ENCODE results near the gene DMXL1.
A peak's percentile ranks its signal among the peaks of the same experiment; 100 is the strongest.

Gene DMXL1

DNA sequence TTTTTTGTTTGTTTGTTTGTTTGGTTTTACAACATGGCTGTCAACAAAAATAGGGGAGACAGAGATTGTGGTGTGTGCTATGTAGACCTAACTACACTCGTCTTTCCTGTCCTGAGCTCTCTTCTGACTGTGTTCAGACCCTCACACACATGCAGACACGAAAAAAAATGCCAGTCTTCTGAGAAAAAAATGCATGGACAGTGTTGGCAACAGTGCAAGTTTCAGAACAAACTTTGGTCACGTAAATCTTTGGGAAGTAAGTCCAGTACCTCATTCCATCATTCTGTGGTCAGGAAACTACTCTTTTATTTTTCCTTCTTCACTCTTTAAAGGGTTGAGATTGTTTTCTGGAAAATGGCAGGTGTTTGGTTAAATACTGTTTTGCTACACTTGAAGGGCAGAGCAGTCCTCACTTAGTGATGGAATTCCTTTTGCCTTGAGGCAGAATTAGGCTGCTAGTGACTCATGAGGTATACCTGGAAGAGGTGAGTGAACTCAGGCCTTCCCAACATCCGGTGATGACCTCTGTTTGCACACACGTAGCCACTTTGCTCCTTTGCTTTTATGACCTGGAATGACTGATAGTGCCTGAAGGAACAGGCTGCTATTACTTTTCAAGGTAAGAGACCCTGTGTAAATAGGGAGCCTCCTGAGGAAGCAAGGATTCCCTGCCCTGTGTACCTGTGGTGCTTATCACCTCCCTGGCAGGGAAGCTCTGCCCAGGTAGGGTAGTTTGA lies 203.3 kb downstream of the DMXL1 start:
- in situ Hi-C loops (cut with HindIII; ENCODE audit: low pct_unique_long_range_greater_than_20kb, low sequenced_read_pairs): no loop called here
- peak in 1 of 2 experiments; percentile 66 for DNase-seq (ENCODE audit: low read depth in 1 of 2, low spot score in 1 of 2)
- TF ChIP-seq JUND (IDR thresholded peaks at IDR 0.05; ENCODE audit: low read depth): no peak

DNA sequence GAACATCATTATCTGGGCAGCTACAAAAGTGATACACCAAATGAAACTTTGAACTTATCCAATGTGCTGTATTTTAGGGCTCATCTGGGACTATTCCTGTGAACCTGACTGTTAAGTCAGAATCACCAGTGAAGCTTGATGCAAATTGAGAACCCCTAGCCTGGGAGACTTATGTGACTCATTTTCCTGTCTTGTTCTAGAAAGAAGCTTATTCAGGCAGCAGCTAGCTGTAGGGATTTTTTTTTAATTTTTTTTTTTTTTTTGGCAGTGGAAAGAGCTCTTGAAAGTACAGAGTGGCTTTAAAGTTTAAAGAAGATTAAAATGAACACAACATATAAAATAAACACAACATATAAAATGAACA lies 203.9 kb downstream of the DMXL1 start:
- TF ChIP-seq JUND (IDR thresholded peaks at IDR 0.05; ENCODE audit: low read depth): no peak
- no peak for DNase-seq (ENCODE audit: low read depth in 1 of 2, low spot score in 1 of 2)
- in situ Hi-C loops (cut with HindIII; ENCODE audit: low pct_unique_long_range_greater_than_20kb, low sequenced_read_pairs): no loop called here

DNA sequence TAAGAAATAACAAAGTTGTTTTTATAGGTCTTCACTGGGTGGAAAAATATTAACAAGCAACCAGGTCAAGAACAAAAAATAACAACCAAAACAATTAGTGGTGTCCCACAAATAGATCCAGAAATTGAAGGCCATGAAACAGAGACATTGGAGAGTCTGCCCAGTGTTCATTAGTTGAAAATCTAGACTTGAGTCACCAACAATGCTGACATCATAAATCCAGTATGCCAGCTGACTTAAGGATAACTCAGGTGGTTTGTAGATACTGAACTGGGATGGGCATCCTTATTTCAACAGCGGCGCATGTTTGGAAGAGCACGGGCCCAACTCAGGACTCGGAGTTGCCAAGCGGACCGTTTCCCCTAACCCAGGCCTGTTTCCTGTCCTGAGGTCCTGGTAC lies 204.3 kb downstream of the DMXL1 start:
- in situ Hi-C loops (cut with HindIII; ENCODE audit: low pct_unique_long_range_greater_than_20kb, low sequenced_read_pairs): no loop called here
- TF ChIP-seq JUND (IDR thresholded peaks at IDR 0.05; ENCODE audit: low read depth): no peak
- DNase-seq (ENCODE audit: low read depth in 1 of 2, low spot score in 1 of 2): no peak

DNA sequence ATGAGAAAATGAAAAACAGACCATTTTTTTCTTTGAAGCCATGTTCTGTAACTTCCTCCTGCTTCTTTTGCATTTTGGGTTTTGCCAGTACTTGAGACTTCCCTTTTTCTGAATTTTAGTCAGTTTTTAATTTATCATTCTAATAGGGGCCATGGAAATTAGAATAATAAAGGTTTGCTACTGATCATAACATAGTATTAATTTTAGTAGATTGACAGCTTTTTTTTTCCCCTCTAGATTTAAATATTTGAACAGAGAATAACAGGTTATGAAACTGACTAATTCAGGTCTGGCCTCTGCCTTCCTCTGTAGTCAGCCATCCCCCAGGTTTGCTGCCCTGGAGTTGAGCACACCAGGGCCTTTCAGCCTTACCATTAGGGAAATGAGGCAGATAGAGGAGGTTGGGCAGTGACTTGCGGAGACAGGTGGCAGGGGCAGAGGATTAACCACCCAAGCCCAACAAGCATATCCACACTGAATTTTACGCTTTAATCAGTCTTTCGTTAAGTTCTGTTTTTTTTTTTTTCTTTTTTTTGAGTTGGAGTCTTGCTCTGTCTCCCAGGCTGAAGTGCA lies 204.8 kb downstream of the DMXL1 start:
- TF ChIP-seq JUND (IDR thresholded peaks at IDR 0.05; ENCODE audit: low read depth): no peak
- DNase-seq (ENCODE audit: low read depth in 1 of 2, low spot score in 1 of 2): no peak
- in situ Hi-C loops (cut with HindIII; ENCODE audit: low pct_unique_long_range_greater_than_20kb, low sequenced_read_pairs): no loop called here

DNA sequence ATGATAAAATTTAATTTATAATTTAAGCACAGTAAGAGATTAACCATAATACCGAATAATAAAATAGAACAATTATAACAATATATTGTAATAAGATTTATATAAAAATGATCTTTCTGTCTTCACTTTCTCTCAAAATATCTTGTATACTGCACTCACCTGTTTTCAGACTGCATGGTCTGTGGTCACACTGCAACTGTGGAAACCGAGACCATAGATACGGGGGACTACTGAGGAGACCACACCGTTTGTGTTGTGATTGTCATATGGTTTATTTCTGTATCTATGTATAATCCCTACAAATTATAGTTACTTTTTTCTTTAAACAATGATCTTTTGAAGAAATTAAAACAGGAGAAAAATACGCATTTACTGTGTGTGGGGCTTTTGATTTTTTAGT lies 206.1 kb downstream of the DMXL1 start:
- no peak for DNase-seq (ENCODE audit: low read depth in 1 of 2, low spot score in 1 of 2)
- no peak for TF ChIP-seq JUND (IDR thresholded peaks at IDR 0.05; ENCODE audit: low read depth)
- in situ Hi-C loops (cut with HindIII; ENCODE audit: low pct_unique_long_range_greater_than_20kb, low sequenced_read_pairs): no loop called here

DNA sequence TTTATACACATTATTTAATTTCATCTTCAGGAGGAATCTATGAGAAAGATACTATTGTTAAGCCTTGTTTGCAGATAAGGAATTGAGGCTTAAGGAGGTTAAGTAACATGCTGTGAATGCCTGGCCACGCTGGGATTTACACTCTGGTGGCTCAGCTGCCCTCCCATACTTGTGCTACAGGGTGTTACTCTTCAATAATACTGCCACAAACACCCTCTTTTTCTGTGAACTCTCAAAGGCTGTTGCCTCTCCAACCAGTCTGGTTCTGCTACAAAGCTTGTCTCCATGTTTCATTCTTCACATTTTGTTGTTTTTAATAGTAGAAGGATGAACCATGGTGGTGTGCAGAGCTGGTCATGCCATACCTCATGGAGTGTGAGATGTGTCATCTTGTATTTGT lies 208.2 kb downstream of the DMXL1 start:
- in situ Hi-C loops (cut with HindIII; ENCODE audit: low pct_unique_long_range_greater_than_20kb, low sequenced_read_pairs): no loop called here

DNA sequence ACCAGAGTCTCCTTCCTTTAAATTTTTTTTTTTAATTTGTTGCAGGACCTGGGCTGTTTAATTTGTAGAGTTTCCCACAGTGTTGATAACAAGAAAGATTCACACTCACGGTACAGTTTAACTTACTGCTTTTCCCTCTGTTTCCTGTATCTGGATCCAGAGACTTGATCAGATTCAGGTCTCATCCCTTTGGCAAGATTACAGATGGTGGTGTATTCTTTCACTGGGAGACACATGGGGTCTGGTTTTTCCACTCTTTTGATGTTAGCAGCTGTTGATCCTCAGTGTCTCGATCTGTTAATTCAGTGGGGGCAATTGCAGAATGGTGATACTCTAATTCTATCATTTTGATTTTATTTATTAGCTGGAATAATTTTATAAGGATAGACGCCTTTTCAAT lies 209.5 kb downstream of the DMXL1 start:
- no peak for DNase-seq (ENCODE audit: low read depth in 1 of 2, low spot score in 1 of 2)
- no peak for TF ChIP-seq JUND (IDR thresholded peaks at IDR 0.05; ENCODE audit: low read depth)
- in situ Hi-C loops (cut with HindIII; ENCODE audit: low pct_unique_long_range_greater_than_20kb, low sequenced_read_pairs): no loop called here

More for the DNA sequence above, 208.2 kb downstream of the DMXL1 start:
- DNase-seq (ENCODE audit: low read depth in 1 of 2, low spot score in 1 of 2): no peak
- TF ChIP-seq JUND (IDR thresholded peaks at IDR 0.05; ENCODE audit: low read depth): no peak

DNA sequence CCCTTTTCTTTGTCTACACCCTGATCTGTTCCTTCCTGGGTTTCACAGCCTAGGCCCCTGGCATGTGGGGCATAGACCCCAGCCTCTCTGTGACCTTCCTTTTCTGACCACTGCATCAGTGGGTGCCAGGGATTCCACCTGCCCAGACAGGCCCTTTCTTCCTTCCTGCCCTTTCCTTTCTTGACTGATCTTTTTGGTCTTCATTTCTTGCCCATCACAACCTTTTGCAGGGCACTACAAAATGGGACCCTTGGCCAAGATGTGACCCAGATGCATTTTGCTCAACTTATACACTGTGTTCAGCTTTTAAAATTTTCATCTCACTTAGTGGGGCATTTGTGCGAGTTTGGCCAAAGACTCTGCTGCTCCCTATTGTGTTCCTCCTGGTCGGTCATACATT lies 211.7 kb downstream of the DMXL1 start:
- in situ Hi-C loops (cut with HindIII; ENCODE audit: low pct_unique_long_range_greater_than_20kb, low sequenced_read_pairs): no loop called here
- no peak for DNase-seq (ENCODE audit: low read depth in 1 of 2, low spot score in 1 of 2)
- TF ChIP-seq JUND (IDR thresholded peaks at IDR 0.05; ENCODE audit: low read depth): no peak

DNA sequence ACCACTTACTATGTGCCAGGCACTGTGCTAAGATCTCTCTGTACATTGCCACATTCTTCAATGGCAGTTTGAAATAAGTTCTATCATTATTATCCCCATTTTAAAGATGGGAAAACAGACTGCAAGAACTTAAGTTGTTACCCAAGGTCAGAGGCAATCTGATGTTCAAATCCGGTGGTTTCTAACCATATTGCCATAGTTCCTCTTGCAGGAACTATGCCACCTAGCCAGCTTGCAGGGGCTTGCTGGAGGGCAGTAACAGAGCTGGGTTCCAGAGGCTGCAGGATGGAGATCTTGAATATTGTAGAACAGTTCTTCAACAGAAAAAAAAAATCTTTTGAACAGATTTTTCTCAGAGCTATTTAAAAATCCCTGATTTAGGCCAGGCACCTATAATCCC lies 213.1 kb downstream of the DMXL1 start:
- in situ Hi-C loops (cut with HindIII; ENCODE audit: low pct_unique_long_range_greater_than_20kb, low sequenced_read_pairs): no loop called here
- DNase-seq (ENCODE audit: low read depth in 1 of 2, low spot score in 1 of 2): no peak

DNA sequence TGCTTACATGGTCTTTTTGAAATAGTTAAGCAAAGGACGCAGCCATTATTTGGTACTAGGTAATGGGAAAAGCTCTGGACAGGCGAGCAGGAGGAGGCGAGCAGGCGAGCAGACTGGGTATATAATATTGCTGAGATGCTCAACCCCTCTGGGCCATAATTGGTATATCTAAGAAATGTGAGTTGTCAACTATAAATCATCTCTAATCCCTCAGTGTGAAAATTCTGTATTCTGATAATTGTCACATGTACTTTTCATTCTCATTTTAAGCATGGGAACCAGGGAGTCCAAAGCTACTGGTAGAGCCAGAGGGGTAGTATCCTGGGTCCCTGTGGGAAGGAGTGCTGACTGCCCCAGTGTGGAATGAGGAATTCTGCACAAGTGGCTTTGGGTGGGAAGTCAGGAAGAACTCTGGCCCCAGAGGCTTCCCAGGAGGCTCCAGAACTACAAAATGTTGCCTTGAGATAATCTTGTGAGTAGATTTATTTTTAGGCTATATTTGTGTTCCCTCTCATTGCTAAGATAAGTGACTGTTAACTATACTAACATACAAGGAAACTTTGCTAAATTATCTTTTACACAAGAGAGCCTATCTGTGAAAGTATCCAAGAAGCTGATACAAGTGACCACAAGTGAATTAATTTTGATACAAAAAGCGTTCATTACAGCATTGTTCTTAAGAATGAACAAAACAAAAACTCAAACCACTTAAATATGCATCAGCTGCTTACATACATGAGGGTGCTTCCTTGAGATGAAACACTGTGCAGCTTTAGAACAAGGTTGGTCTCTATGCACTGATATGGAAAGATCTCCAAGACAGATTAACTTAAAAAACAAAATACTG lies 214.4 kb downstream of the DMXL1 start:
- in situ Hi-C loops (cut with HindIII; ENCODE audit: low pct_unique_long_range_greater_than_20kb, low sequenced_read_pairs): no loop called here
- no peak for DNase-seq (ENCODE audit: low read depth in 1 of 2, low spot score in 1 of 2)
- TF ChIP-seq JUND (IDR thresholded peaks at IDR 0.05; ENCODE audit: low read depth): no peak

More for the DNA sequence above, 213.1 kb downstream of the DMXL1 start:
- TF ChIP-seq JUND (IDR thresholded peaks at IDR 0.05; ENCODE audit: low read depth): no peak

DNA sequence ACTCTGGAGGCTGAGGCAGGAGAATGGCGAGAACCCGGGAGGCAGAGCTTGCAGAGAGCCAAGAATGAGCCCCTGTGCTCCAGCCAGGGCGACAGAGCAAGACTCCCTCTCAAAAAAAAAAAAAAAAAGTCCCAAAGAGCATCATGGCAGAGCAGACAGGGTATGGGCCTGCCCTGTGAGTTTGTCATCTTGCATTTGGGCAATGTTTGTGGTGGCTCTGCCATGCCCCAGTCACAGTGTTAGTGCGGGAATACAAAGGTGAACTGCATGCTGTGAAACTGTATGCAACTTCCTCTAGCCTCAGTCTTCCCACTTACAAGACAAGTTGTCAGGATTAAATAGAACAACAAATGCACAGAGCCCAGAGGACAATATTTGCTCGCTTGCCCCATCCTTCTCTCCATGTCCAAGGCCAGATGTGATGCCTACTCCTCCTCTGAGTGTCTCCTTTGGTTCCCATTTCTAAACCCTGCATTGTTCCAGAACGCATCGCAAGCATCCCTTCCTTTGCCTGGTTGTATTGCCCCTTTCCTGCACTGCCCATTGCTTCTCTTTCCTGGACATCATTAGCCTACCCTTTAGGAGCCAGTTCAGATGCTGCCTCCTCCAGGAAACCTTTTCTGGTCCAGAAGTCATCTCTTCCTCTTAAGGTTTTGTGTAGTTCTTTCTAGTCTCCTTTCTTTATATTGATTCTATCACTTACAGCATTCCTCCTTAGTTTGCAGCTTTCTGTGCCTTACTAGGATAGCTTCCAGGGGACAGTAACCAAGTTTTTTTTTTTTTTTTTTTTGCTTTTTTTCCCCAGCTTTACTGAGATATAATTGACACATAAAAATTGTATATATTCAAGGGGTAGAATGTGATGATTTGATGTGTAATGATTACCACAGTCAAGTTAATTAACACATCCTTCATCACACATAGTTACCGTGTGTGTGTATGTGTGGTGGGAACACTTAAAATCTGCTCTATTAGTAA lies 215.9 kb downstream of the DMXL1 start:
- TF ChIP-seq JUND (IDR thresholded peaks at IDR 0.05; ENCODE audit: low read depth): no peak
- no peak for DNase-seq (ENCODE audit: low read depth in 1 of 2, low spot score in 1 of 2)
- in situ Hi-C loops (cut with HindIII; ENCODE audit: low pct_unique_long_range_greater_than_20kb, low sequenced_read_pairs): no loop called here

DNA sequence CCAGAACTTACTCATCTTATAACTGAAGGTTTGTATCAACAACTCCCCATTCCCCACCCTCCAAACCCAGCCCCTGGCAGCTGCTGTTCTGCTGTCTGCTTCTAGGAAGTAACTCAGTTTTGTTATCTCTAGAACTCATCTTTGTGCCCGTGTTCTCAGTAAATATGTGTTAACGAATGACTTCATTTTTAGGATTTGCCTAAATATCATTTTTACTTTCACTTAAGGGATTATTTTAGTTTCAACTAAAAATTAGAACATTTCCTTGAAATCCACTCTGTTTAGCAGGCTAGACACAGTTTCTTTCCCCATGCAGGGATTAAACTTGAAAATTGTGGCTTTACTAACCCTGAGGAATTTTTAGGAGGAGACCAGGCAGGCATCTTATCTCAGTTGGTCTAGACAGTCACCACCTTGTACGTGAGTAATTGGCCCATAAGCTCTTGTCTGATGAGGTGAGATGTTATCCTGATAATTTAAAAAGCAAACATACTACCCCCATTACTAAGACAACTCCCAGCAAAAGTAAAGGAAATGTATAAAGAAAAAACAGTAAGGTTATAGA lies 216.7 kb downstream of the DMXL1 start:
- no peak for DNase-seq (ENCODE audit: low read depth in 1 of 2, low spot score in 1 of 2)
- no peak for TF ChIP-seq JUND (IDR thresholded peaks at IDR 0.05; ENCODE audit: low read depth)
- in situ Hi-C loops (cut with HindIII; ENCODE audit: low pct_unique_long_range_greater_than_20kb, low sequenced_read_pairs): no loop called here

Measured in T47D (cell line).